MM.1S (cell line): ENCODE measurements around the gene B3GNT4.

Source experiments
- DNase-seq: peaks from one replicate; pipeline ENCODE4 v3.0.0-alpha.2; 2015
- H2AFZ ChIP-seq: fragments of 300-600 bp; sonication (generic); 2 replicates; pipeline ENCODE4 v1.6.0; 2016; ENCODE audit warnings: antibody characterized with exemption, low read length
- H3F3A ChIP-seq: fragments of 300-600 bp; sonication (generic); 2 replicates; pipeline ENCODE4 v1.6.1; 2016; ENCODE audit warnings: mild to moderate bottlenecking, antibody characterized with exemption, low read length, moderate library complexity, mixed read lengths; ENCODE audit not compliant: insufficient read depth
- H3K27ac ChIP-seq: fragments of 300-600 bp; sonication (generic); 2 replicates; pipeline ENCODE4 v1.5.1; 2016; ENCODE audit warnings: mild to moderate bottlenecking, low read length
- H3K27me3 ChIP-seq: fragments of 300-600 bp; sonication (generic); replicated peaks from 2 replicates; pipeline ENCODE4 v1.6.0; 2016; ENCODE audit warnings: low read length; ENCODE audit not compliant: insufficient read depth
- H3K36me3 ChIP-seq: fragments of 300-600 bp; sonication (generic); replicated peaks from 2 replicates; pipeline ENCODE4 v1.6.1; 2016; ENCODE audit warnings: mild to moderate bottlenecking, low read length, mixed read lengths; ENCODE audit not compliant: insufficient read depth
- H3K4me1 ChIP-seq: fragments of 300-600 bp; sonication (generic); 2 replicates; pipeline ENCODE4 v1.6.1; 2016; ENCODE audit warnings: low read length, mixed read lengths
- H3K4me2 ChIP-seq: fragments of 300-600 bp; sonication (generic); 2 replicates; pipeline ENCODE4 v1.6.0; 2016; ENCODE audit warnings: low read depth, low read length
- H3K4me3 ChIP-seq: fragments of 300-600 bp; sonication (generic); 2 replicates; pipeline ENCODE4 v1.5.1; 2016; ENCODE audit warnings: low read length, mixed read lengths
- H3K79me2 ChIP-seq: fragments of 300-600 bp; sonication (generic); 2 replicates; pipeline ENCODE4 v1.6.1; 2016; ENCODE audit warnings: mixed run types, low read length, mixed read lengths
- H3K9ac ChIP-seq: fragments of 300-600 bp; sonication (generic); 2 replicates; pipeline ENCODE4 v1.6.1; 2016; ENCODE audit warnings: low read length, mixed read lengths
- H3K9me2 ChIP-seq: fragments of 300-600 bp; sonication (generic); replicated peaks from 2 replicates; pipeline ENCODE4 v1.6.1; 2016; ENCODE audit warnings: mild to moderate bottlenecking, low read length, mixed read lengths; ENCODE audit not compliant: insufficient read depth
- H3K9me3 ChIP-seq: fragments of 300-600 bp; sonication (generic); replicated peaks from 2 replicates; pipeline ENCODE4 v1.6.1; 2016; ENCODE audit warnings: mild to moderate bottlenecking, low read length, mixed read lengths; ENCODE audit not compliant: insufficient read depth
- H4K20me1 ChIP-seq: fragments of 300-600 bp; sonication (generic); 2 replicates; pipeline ENCODE4 v1.6.1; 2016; ENCODE audit warnings: mild to moderate bottlenecking, low read length, moderate library complexity, mixed read lengths; ENCODE audit not compliant: insufficient read depth
- EZH2 ChIP-seq: fragments of 300-600 bp; sonication (generic); optimal IDR thresholded peaks from 2 replicates; pipeline ENCODE3; 2017; ENCODE audit warnings: low read depth, mild to moderate bottlenecking, antibody characterized with exemption, low read length, mixed read lengths
- EZH2phosphoT487 ChIP-seq: fragments of 300-600 bp; sonication (generic); IDR thresholded peaks from 2 replicates; pipeline ENCODE4 v1.6.1; 2018; ENCODE audit warnings: antibody characterized with exemption, low read length
- TF ChIP-seq, protein P1 (sequence below): fragments of 300-600 bp; sonication (generic); IDR thresholded peaks from 2 replicates; pipeline ENCODE4 v1.5.1; 2016; ENCODE audit warnings: antibody characterized with exemption, low read length, mixed read lengths

B3GNT4 gene

DNA sequence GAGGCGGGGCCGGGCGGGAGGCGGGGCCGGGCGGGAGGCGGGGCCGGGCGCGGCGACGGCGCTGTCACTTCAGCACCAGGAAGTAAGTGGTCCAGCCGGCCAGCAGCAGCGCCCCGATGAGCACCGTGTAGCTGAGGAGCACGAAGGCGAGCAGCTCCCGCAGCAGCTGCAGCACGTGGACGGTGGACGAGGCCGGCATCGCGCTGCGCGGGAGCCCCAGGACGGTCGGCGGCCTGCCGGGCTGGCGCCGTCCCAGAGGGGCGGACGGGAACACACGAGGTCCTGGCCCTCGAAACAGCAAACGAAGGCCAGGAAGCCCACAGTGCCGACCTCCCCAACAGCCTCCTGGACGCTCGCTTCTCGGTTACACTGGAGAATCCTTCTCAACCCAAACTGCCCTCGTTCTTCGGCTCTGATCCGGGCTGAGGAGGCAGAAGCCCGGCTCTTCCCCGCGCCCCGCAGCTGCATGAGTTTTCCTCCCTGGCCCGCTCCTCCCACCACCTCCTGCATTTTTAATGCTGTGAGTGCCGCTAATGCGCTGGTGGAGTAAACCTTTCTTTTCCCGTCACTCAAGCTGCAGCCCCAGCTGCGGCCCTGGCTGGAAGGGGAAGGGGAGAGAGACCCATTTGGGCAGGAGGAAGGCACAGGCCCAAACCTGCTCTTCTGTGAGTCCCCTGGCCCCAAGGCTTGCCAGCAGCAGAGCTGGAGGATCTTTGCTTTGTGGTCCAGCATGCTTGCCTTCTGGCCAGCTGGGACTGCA is 23.0 kb downstream of the B3GNT4 start:
- 0 out of 2 replicates have a peak overlapping the region, but pooled peaks have one; percentile 31 for H2AFZ ChIP-seq

DNA sequence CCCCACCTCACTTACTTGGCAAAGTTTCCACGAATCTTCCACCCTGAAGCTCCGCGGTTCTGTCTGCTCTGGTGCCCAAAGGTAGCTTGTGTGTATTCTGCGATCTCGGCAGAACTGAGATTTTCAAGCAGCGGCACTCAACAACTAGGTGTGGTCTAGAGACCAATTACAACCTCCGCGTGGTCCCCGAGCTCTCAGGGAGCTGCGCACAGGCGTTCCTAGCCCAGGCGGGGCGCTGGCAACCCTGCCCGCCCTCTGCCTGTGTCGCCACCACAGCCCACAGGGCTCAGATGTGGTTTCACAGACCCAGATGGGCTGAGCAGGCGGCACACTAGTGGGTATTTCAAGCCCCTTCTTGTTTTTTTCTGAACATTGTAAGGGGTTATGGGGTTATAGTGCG is 23.8 kb downstream of the B3GNT4 start:
- H3K27me3 ChIP-seq = no peaks in the 10 kb centered on the region
- no peak overlapping the region for H3K4me2 ChIP-seq
- H3K9me2 ChIP-seq = no peaks in the 10 kb centered on the region
- H3K9me3 ChIP-seq = no peaks in the 10 kb centered on the region
- H3K27ac ChIP-seq = no peak overlapping the region
- no peaks in the 10 kb centered on the region for H4K20me1 ChIP-seq
- H3K9ac ChIP-seq = no peak overlapping the region
- no peaks in the 10 kb centered on the region for H3K36me3 ChIP-seq
- H2AFZ ChIP-seq = no peak overlapping the region
- TF ChIP-seq EZH2phosphoT487 = no peak
- TF ChIP-seq EZH2 = no peak
- TF ChIP-seq, protein P1, sequence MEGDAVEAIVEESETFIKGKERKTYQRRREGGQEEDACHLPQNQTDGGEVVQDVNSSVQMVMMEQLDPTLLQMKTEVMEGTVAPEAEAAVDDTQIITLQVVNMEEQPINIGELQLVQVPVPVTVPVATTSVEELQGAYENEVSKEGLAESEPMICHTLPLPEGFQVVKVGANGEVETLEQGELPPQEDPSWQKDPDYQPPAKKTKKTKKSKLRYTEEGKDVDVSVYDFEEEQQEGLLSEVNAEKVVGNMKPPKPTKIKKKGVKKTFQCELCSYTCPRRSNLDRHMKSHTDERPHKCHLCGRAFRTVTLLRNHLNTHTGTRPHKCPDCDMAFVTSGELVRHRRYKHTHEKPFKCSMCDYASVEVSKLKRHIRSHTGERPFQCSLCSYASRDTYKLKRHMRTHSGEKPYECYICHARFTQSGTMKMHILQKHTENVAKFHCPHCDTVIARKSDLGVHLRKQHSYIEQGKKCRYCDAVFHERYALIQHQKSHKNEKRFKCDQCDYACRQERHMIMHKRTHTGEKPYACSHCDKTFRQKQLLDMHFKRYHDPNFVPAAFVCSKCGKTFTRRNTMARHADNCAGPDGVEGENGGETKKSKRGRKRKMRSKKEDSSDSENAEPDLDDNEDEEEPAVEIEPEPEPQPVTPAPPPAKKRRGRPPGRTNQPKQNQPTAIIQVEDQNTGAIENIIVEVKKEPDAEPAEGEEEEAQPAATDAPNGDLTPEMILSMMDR = no peak
- H3K4me3 ChIP-seq = no peak overlapping the region
- H3K79me2 ChIP-seq = peaks cover 27% of the 10 kb centered on the region
- H3F3A ChIP-seq = no peaks in the 10 kb centered on the region
- H3K4me1 ChIP-seq = 0 out of 2 replicates have a peak, but pooled peaks cover 3% of the 10 kb centered on the region
- DNase-seq = no peak

More for the DNA sequence above, 23.0 kb downstream of the B3GNT4 start:
- Histone ChIP-seq H3K79me2 (peaks cover 30% of the 10 kb centered on the region), H4K20me1 (no peaks in the 10 kb centered on the region), H3K9me3 (no peaks in the 10 kb centered on the region), H3K4me1 (0 out of 2 replicates have a peak, but pooled peaks cover 3% of the 10 kb centered on the region), H3K4me2 (peak overlapping the region; percentile 57), H3K9ac (no peak overlapping the region), H3K9me2 (no peaks in the 10 kb centered on the region), H3K27ac (no peak overlapping the region), H3K36me3 (no peaks in the 10 kb centered on the region), H3K4me3 (peak overlapping the region; percentile 29; the same call in 1 of the 2 replicates), H3K27me3 (no peaks in the 10 kb centered on the region), H3F3A (no peaks in the 10 kb centered on the region)
- DNase-seq = no peak
- TF ChIP-seq, protein P1 = no peak
- TF ChIP-seq EZH2phosphoT487 = no peak

- H4K20me1 ChIP-seq = no peaks in the 10 kb centered on the region
- H3F3A ChIP-seq = no peaks in the 10 kb centered on the region
- no peaks in the 10 kb centered on the region for H3K27me3 ChIP-seq
- H3K4me1 ChIP-seq = 0 out of 2 replicates have a peak, but pooled peaks cover 3% of the 10 kb centered on the region
- no peak overlapping the region for H3K27ac ChIP-seq
- no peak overlapping the region for H3K4me2 ChIP-seq
- no peak overlapping the region for H2AFZ ChIP-seq
- H3K9ac ChIP-seq = no peak overlapping the region
- peaks cover 22% of the 10 kb centered on the region for H3K79me2 ChIP-seq
- no peak for TF ChIP-seq EZH2
- TF ChIP-seq, protein P1 = no peak
- no peak for TF ChIP-seq EZH2phosphoT487
- no peak for DNase-seq
- no peaks in the 10 kb centered on the region for H3K36me3 ChIP-seq
- no peak overlapping the region for H3K4me3 ChIP-seq
- H3K9me2 ChIP-seq = no peaks in the 10 kb centered on the region
- no peaks in the 10 kb centered on the region for H3K9me3 ChIP-seq
Observed at GRCh38 chr12:122228092-122228491, 24.6 kb downstream of the B3GNT4 start.
